HG03521 (cell line): Measurements from ENCODE around the gene CKM.
"Not testable (repeated sequence)": the region's sequence is repeated elsewhere in the genome, so short reads cannot be mapped to it uniquely, and the experiment has no call there.

Experiments used
- ATAC-seq: cut with Tn5 transposase; IDR thresholded peaks from one replicate; pipeline ENCODE4 v1.9.1; 2021; ENCODE audit warnings: mild to moderate bottlenecking, moderate library complexity; ENCODE audit not compliant: unreplicated experiment

CKM gene

DNA sequence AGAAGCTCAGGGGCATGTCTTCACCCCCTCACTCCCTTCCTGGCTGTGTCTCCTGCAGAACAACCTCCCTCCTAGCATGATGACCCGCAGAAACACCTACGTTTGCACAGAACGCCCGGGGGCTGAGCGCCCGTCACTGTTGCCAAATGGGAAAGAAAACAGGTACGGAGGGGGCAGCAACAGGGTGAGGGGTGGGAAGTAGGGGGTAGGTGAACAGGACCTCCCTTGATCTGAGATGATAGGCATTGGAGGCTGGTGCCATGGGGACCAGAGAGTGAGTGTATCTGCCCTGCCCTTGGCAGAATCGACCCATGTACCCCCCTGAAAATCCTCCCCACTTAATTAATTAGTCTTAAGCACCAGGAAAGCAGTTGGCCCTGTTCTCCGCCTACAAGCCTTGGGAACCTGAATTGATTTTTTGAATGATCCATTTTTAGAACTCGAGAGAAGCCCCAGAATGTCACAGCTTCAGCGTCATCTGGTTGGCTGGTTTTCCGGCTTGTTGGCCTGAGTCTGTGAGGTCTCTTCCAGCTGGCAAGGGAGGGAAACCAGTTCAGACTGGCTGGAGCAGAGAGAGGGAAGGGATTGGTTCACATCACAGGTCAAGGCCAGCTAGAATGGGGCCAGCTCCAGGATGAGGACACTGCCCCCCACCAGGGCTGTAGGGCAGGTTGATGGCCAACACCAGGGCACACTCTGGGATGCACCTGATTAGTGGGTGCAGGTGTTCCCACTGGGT, 28.2 kb downstream of the CKM start:
- no peak for ATAC-seq

DNA sequence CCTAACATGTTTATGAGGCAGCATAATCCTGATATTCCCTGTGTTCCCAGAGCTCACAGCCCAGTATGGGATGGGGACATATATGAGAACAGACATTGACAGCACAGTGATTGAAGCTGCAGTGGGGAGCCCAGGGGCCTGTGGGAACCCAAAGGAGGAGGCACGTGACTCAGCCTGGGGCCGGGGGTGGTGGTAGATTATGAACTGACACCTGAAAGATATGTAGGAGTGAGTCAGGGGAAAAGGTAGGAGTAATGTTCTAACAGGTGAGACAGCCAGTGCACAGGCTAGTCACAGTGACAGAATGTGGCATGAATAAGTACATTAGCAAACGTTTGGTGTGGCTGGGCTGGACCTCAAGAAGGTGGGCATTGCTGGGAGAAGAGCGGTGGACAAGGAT, 29.0 kb downstream of the CKM start:
- ATAC-seq, result no peak

GRCh38 chr19:45291834-45292233, 30.8 kb downstream of the CKM start:
- no peak for ATAC-seq

- ATAC-seq, result no peak
These were observed 32.2 kb downstream of the CKM start for GRCh38 chr19:45290381-45290931.

DNA sequence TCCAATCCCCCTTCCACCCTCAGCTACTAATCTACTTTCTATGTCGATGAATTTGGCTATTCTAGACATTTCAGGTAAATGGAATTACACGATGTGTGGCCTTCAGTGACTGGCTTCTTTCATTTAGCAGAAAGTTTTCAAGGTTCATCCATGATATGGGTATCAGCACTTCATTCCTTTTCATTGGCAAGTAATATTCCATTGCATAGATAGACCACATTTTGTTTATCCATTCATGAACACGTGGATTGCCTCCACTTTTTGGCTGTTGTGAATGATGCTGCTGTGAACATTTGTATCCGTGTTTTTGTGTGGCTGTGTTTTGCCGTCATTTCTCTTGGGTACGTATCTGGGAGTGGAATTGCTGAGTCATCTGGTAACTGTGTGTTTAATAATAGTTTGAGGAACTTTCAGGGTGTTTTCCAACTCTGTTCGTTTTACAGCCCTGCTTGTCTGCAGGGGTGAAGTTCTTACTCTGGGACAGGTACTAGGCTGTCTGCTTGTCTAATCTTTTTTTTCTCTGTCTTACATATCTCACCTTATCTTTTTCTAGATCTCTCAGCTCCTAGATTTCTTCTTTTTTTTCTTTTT, 39.1 kb downstream of the CKM start:
- no peak for ATAC-seq

GRCh38 chr19:45280471-45280961, 42.2 kb downstream of the CKM start:
- no peak for ATAC-seq

DNA sequence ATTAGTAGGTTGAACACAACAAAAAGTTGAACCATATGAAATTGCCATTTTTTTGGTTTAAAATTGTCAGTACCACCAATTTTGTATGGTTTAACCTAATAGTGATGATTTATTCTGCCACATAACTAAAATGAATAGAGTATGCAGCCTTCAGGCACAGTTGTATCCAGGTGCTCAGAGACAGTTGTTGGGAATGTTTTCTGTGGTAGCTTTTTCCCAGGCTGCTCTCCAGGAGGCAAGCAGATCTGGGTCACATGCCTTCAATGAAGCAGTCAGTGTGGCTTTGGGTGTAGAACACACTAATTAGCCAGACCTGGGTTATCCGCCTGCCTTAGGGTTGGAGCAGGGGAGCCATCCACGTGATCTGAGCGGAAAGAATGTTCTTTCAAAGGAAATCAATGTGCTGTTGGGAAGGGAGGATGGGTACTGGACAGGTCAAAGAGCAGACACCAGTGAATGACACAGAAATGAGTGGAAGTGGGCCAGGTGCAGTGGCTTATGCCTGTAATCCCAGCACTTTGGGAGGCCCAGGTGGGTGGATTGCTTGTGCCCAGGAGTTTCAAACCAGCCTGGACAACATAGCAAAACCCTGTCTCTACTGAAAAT, 43.0 kb downstream of the CKM start:
- no peak for ATAC-seq

- no peak for ATAC-seq
These were observed 44.6 kb downstream of the CKM start for GRCh38 chr19:45278087-45278486.

DNA sequence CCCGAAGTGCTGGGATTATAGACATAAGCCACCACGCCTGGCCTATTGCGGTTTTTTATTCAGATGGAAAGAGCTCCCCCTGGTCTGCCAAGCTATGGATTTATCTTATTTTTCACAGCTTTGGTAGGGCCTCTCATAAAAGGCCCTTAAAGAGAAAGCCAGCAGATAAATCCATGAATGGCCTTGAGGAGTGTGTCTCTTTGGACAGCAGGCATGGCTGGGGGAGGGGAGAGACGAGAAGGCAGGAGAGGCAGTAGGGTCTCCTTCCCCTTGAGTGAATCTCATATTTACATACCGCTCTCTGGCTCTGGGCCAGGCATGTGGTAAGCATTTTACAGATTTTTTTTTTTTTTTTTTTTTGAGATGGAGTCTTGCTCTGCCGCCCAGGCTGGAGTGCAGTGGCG, 46.4 kb downstream of the CKM start:
- ATAC-seq, result no peak

DNA sequence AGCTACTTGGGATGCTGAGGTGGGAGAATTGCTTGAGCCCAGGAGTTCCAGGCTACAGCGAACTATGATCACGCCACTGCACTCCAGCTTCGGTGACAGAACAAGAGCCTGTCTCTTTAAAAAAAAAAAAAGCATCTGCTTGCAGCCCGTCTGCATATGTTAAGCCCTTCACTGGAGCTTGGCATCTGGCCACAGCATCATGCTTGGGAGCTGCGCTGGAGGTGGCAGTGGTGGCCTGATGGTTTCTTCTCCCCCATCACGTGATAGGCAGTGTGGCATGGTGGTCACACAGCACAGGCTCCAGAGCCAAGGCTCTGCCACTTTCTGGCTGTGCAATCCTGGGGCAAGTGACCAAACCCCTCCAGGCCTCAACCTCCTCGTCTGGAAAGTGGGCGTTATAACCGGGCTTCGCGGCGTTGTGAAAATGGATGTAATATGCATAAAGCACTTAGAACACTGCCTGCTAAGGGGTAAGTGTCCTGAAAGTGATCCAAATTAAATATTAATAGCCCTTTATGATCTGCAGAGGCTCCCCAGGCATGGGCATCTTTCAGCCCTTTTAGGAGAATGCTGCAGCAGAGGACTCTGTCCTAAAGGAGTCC, 47.2 kb downstream of the CKM start:
- ATAC-seq, result no peak

DNA sequence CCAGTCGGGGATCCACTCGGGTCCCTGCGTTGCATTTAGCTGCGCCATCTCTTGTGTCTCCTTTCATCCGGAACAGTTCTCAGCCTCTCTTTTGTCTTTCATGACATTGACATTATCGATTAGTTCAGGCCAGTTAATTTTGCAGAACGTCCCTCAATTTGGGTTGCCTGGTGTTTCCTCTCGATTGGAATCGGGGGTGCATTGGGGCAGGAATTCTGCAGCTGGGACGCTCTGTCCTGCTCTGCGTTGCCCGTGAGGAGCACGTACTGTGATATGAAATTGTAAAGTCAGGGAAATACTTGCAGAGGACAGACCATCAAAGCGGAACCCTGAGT, 49.2 kb downstream of the CKM start:
- ATAC-seq, result no peak

GRCh38 chr19:45271735-45272108, 51.0 kb downstream of the CKM start:
- no peak for ATAC-seq

GRCh38 chr19:45271098-45271734, 51.5 kb downstream of the CKM start:
- ATAC-seq, result no peak

GRCh38 chr19:45269939-45270338, 52.7 kb downstream of the CKM start:
- ATAC-seq, result not testable (repeated sequence)

DNA sequence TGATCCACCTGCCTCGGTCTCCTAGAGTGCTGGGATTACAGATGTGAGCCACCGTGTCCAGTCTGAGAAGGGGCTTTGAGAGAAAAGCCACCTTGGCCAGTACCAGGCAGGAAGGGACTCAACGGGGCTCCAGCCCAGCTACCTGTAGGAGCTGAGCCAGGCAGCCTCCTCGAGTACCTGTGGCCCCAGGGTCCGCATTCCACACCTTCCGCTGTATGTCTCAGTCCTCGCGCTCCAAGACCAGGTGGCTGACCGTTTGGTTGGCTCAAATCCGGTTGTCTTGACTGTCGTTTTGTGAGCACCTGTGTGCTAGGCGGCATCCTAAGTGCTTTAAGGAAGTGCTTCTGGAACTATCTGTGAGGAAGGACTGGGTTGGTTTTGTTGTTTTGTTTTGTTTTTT, 55.4 kb downstream of the CKM start:
- no peak for ATAC-seq

DNA sequence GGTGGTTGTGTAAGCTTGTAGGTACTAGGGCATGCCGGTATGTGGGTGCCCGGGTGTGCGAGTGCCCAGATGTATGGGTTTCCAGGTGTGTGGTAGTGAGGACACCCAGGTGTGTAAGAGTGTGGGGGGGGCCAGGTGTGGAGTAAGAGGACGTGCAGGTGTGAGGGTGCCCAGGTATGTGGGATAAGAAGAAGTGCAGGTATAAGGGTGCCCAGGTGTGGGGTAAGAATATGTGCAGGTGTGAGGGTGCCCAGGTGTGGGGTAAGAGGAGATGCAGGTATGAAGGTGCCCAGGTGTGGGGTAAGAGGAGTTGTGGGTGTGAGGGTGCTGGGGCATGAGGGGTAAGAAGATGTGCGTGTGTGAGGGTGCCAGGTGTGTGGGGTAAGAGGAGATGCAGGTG, 57.3 kb downstream of the CKM start:
- ATAC-seq, result no peak

- ATAC-seq, result no peak
These were observed 57.8 kb downstream of the CKM start for GRCh38 chr19:45264781-45265317.

DNA sequence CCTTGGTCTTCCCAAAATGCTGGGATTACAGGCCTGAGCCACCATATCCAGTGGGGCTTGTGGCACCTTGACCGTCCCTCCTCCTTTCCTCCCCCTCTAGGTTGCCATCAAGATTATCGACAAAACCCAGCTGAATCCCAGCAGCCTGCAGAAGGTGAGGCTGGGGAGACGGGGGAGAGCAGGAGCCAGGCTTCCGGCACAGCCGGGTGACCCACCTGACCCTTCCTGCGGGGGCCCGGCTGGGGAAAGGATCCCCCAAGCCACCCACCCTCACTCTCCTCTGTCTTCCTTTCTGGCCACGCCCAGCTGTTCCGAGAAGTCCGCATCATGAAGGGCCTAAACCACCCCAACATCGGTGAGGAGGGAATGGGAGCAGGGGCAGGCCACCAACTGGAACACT, 59.7 kb downstream of the CKM start:
- ATAC-seq, result no peak

GRCh38 chr19:45262570-45262969, 60.1 kb downstream of the CKM start:
- no peak for ATAC-seq

DNA sequence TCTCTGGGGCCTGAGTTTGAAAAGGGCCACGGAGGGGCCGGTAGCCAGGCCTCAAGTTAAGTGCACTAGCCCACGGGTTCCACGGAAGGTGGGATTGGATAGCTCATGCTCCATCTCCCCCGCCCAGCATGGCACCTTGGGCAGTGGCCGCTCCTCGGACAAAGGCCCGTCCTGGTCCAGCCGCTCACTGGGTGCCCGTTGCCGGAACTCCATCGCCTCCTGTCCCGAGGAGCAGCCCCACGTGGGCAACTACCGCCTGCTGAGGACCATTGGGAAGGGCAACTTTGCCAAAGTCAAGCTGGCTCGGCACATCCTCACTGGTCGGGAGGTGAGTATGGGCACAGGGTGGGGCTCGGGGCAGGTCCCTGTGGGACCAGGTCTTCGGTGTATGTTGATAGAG, 63.8 kb downstream of the CKM start:
- ATAC-seq, result no peak

- ATAC-seq, result no peak
These were observed 65.8 kb downstream of the CKM start for GRCh38 chr19:45256836-45257235.
